AG09309 (cell line): ENCODE data around the gene ZNF385B.

Experiments
- DNase-seq: peaks from one replicate; pipeline ENCODE4 v3.0.0-alpha.2; 2010; ENCODE audit warnings: low read depth
- H3K4me3 ChIP-seq: 2 replicates; pipeline ENCODE4 v1.5.1; 2011; ENCODE audit warnings: mild to moderate bottlenecking, low read depth, low read length, moderate library complexity; ENCODE audit not compliant: control insufficient read depth
- CTCF ChIP-seq: IDR thresholded peaks from 2 replicates; pipeline ENCODE4 v1.5.1; 2011; ENCODE audit warnings: mild to moderate bottlenecking, low read depth, low read length, inconsistent platforms; ENCODE audit not compliant: insufficient read depth, control insufficient read depth; ENCODE audit errors: missing control alignments

ZNF385B gene

DNA sequence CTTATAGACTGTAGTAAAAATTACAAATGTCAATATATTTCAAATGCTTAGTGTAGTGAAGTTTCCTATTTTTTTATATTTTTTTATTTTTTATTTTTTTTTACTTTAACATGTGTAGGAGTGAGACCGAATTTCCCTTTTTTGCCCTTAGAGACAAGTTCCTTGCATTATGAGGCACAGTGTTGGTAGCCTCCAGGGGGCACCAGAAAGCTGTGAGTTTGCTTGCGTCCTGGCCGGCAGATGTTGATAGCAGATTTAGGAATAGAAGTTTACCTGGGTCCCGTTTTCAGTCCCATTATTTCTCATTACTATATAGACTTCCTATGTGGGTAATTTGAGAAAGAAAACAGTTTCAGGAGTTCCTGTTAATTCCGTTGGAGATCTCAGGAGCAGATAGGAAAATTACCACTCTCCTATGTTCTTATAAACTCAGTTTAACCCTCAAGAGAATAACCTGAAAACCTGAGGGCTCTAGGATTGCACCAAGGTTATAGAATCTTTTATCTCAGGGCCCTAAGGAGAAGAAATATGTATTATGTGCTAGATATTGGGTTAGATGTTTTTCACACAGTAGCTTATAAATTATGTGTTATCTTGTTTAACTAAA, 439.3 kb downstream of the ZNF385B start:
- DNase-seq: no peak
- no peak overlapping the region for H3K4me3 ChIP-seq
- TF ChIP-seq CTCF: peak; percentile 89

DNA sequence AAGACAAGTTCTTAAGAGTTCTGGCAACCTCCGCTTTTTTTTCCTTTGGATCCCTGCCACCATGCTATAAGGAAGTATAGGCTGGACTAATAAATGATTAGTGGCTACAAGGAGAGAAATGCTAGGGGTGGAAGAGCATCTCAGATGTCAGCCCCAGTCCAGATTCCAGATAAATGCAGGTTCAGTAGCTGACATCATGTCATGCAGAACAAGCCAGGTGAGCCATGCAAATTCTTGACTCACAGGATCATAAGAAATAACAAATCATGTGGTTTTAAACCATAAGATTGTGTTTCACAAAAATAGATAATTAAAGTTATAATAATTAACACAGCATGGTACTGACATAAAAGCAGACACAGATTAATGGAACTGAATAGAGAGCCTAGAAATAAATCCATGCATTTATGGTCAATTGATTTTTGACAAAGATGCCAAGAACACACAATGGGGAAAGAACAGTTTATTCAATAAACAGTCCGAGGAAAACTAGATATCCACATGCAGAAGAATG, 443.9 kb downstream of the ZNF385B start:
- no peak overlapping the region for H3K4me3 ChIP-seq
- no peak for DNase-seq
- no peak for TF ChIP-seq CTCF

- TF ChIP-seq CTCF: no peak
- DNase-seq: peak; percentile 8
- H3K4me3 ChIP-seq: no peak overlapping the region
Observed at GRCh38 chr2:179412112-179412511, 449.3 kb downstream of the ZNF385B start.

DNA sequence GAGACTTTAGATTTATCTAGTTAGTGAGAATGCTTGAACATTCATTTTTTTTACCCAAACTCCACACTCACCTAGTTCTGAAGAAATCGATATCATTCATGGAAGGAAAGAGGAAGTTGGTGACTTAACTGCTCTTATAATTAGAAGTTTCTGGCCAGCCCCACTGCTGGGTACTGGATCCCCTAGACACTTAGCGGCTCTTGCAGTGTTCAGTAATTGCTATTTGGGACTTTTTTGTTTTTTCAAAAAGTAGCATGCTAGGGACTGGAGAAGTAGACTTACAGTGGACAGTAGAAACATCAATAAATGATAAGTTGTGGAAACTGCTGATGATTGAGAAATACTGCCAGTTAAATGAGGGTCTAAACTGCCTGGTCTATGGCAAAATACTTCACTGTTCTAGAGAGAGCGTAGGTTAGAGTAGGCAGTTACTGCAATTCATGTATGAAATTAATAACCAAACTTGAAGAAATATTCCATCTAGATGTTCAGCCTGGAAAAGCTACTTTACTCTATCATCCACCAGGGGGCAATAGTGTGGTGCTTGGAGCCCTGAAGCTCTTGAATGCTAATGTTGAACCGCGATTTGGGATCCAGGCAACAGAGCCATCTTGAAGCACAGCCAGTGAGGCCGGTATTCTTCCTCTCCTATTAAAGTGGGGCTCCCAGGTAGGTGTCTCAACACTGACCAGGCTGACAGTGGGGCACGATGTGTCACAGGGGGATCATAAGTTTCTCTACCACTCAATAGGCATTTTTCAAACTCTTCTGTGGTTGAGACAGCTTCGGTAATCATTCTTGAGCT, 450.7 kb downstream of the ZNF385B start:
- peak; percentile 16 for DNase-seq
- no peak overlapping the region for H3K4me3 ChIP-seq
- peak; percentile 85 for TF ChIP-seq CTCF

- TF ChIP-seq CTCF: no peak
- DNase-seq: no peak
- H3K4me3 ChIP-seq: no peak overlapping the region
Observed at GRCh38 chr2:179403624-179404023, 457.8 kb downstream of the ZNF385B start.

DNA sequence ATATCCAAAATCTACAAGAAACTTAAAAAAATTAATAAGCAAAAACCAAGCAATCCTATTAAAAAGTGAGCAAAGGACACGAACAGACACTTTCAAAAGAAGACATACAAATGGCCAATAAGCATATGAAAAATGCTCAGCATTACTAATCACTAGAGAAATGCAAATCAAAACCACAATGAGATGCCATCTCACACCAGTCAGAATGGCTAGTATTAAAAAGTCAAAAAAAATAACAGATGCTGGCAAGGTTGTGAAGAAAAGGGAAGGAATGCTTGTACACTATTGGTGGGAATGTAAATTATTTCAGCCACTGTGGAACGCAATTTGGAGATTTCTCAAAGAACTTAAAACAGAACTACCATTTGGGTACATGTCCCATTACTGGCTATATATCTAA, 467.9 kb downstream of the ZNF385B start:
- TF ChIP-seq CTCF: no peak
- H3K4me3 ChIP-seq: no peak overlapping the region
- DNase-seq: no peak
